HG03066 (cell line): ENCODE measurements around the gene KLHL2.

Experiments used
- ATAC-seq: cut with Tn5 transposase; IDR thresholded peaks from one replicate; pipeline ENCODE4 v1.9.1; 2021; ENCODE audit warnings: low read depth; ENCODE audit not compliant: unreplicated experiment

KLHL2 gene

GRCh38 chr4:165359506-165359905 lies 152.1 kb downstream of the KLHL2 start:
- ATAC-seq = no peak

- no peak for ATAC-seq
Measured at GRCh38 chr4:165360041-165360695, 152.8 kb downstream of the KLHL2 start.

GRCh38 chr4:165360985-165361670 lies 153.8 kb downstream of the KLHL2 start:
- no peak for ATAC-seq

DNA sequence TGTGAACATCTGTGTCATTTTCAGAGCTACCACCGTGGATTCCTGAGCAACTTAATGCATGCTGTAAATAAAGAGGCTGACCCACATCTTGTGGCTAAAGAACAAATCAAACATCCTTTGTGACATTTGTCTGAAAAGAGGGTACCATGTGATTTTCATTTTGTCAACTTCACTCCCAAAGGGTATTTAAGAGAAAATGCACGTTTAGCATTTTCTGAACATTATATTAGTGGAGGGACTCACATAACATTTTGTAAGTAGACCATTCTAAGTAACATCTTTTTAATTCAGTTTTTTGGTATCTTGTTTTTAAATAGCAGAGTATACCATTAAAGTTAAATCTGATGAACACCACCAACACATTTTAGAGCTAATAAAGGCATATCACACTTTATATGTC lies 154.4 kb downstream of the KLHL2 start:
- no peak for ATAC-seq

- no peak for ATAC-seq
Measured at GRCh38 chr4:165364452-165365080, 157.2 kb downstream of the KLHL2 start.

DNA sequence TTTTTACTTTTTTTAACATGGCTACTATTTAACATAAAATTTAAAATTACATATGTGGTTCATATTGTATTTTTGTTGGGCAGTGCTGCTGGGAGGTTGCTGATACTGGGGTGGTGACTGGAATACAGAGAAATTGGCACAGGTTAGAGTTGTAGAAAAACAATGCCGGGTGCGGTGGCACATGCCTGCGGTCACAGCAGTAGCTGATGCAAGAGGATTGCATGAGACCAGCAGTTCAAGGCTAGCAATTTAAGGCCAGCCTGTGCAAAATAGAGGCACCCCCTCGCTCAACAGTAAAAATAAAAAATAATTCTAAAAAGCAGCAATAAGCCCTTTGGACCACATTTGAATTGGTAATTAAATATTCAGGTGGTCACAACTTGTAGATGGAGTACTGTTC lies 159.7 kb downstream of the KLHL2 start:
- no peak for ATAC-seq

DNA sequence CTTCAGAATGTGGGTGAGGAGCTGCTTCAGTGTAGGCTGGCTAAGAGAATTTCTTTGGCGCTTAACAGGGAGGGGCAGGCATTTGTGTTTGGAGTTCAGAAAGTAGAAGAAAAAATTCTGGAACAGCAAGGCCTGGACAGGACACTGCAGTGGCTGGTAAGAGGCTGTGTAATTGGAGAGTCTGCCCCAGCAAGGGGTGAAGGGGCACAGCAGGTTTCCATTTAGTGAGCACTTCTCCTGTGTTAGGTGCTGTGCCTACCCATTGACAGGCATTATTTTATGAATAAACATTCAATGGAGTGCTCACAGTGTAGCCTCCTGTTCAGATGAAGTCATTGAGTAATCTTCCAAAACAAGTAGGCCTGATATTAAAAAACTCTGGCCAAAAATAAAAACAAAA lies 160.8 kb downstream of the KLHL2 start:
- ATAC-seq = no peak

GRCh38 chr4:165368567-165368966 lies 161.2 kb downstream of the KLHL2 start:
- no peak for ATAC-seq

DNA sequence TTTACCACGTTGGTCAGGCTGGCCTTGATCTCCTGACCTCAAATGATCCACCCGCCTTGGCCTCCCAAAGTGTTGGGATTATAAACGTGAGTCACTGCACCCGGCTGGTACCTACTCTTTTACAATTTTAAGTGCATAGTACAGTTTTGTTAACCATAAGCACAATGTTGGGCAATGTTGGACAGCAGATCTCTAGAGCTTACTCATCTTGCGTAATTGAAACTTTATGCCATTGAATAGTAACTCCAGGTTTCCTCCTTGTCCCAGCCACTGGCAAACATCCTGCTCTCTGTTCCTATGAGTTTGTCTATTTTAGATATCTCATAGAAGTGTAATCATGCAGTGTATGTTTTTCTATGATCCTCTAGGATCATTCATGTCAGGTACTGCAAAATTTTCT lies 162.2 kb downstream of the KLHL2 start:
- ATAC-seq = no peak

GRCh38 chr4:165370530-165370929 lies 163.2 kb downstream of the KLHL2 start:
- ATAC-seq = no peak
